ENCODE measurements around the gene KIF13A.

Gene KIF13A

DNA sequence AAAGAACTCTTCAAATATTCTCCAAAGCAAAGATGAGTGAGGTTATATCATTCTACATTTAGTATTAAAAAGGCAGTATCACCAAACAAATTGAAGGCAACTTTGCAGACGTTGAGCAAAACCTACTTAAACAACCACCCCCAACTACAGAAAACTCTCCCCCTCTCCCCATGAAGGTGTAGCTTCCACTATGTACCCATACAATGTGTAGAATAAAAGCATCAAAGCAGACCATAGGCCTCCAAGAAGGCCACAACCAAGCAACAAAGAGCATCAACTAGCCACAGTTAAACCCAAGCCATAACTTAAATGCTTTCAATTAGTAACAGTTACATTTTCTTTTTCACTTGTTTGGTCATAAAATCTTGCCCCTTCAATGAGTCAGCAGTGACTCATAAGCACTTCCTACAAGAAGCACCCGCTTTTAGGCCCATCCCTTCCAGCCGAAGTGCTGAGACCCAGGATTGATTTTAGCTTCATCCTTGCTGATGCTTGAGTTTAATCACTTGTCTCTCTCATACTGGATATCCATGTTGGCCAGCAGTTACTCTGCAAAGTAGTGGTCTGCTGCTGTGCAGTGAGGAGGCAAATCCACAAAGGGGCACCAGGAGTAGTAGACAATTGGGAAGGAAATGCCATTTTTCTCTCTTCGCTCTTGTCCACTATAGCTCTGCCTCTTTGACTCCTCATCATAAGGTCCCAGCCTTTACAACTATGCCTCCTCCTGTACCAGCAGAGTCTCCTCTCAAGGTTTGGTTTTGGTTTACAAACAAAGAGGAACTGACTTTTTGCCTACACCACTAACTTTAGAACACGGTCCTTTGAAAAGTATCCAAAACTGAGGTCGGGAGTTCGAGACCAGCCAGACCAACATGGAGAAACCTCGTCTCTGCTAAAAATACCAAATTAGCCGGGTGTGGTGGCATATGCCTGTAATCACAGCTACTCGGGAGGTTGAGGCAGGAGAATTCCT lies 272.3 kb downstream of the KIF13A start:
- Histone ChIP-seq H3K4me1 (no peaks in the 10 kb centered on the region), H3K27me3 (no peaks in the 10 kb centered on the region), H3K36me3 (no peaks in the 10 kb centered on the region), H3K4me3 (ENCODE audit: low read depth, low read length) (no peak overlapping the region), H3K9me3 (no peaks in the 10 kb centered on the region)
- TF ChIP-seq, protein P1, sequence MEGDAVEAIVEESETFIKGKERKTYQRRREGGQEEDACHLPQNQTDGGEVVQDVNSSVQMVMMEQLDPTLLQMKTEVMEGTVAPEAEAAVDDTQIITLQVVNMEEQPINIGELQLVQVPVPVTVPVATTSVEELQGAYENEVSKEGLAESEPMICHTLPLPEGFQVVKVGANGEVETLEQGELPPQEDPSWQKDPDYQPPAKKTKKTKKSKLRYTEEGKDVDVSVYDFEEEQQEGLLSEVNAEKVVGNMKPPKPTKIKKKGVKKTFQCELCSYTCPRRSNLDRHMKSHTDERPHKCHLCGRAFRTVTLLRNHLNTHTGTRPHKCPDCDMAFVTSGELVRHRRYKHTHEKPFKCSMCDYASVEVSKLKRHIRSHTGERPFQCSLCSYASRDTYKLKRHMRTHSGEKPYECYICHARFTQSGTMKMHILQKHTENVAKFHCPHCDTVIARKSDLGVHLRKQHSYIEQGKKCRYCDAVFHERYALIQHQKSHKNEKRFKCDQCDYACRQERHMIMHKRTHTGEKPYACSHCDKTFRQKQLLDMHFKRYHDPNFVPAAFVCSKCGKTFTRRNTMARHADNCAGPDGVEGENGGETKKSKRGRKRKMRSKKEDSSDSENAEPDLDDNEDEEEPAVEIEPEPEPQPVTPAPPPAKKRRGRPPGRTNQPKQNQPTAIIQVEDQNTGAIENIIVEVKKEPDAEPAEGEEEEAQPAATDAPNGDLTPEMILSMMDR (IDR thresholded peaks at IDR 0.05; ENCODE audit: low read depth, low read length) = no peak
- no peak for DNase-seq

DNA sequence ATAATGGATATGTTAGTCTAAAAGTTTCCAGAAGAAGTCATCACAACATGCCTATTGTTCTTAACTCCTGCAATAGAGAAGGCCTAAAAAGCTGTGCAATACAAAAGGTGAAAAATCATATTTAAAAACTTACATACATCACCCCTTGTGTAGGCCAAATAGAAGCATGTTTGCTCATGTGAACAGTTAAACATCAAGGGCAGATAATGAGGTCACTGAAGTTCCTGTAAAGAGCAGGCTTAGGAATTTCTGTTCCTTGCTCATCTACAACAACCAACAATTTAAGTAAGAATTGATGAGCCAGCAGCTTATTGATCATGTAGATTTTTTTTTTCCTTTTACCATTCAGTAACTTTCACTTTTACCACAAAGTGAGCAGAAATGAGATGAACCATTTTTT lies 273.3 kb downstream of the KIF13A start:
- Histone ChIP-seq H3K27me3 (no peaks in the 10 kb centered on the region), H3K4me3 (ENCODE audit: low read depth, low read length) (no peak overlapping the region), H3K9me3 (no peaks in the 10 kb centered on the region), H3K36me3 (no peaks in the 10 kb centered on the region), H3K4me1 (no peaks in the 10 kb centered on the region)
- DNase-seq = no peak
- TF ChIP-seq, protein P1 (IDR thresholded peaks at IDR 0.05; ENCODE audit: low read depth, low read length) = no peak

DNA sequence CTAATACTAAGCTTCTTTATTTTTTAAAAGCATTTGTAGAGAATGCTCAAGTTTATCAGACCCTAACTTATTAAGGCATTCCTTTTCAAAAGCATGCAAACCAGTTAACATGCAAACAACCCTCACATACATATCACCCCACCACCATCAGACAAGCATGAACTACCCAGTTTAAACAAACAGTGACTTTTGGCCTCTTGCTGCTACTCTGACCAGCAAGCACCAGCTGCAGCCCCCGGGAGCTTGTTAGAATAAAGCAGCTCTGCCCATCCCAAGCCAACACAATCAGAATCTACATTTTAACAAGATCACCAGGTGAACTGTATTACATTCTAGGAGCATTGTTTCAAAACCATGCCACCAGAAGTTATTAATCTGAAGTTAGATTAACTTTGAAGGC lies 274.9 kb downstream of the KIF13A start:
- Histone ChIP-seq H3K36me3 (no peaks in the 10 kb centered on the region), H3K4me1 (no peaks in the 10 kb centered on the region), H3K9me3 (no peaks in the 10 kb centered on the region), H3K27me3 (no peaks in the 10 kb centered on the region), H3K4me3 (ENCODE audit: low read depth, low read length) (no peak overlapping the region)
- TF ChIP-seq, protein P1 (IDR thresholded peaks at IDR 0.05; ENCODE audit: low read depth, low read length) = no peak
- DNase-seq = no peak

DNA sequence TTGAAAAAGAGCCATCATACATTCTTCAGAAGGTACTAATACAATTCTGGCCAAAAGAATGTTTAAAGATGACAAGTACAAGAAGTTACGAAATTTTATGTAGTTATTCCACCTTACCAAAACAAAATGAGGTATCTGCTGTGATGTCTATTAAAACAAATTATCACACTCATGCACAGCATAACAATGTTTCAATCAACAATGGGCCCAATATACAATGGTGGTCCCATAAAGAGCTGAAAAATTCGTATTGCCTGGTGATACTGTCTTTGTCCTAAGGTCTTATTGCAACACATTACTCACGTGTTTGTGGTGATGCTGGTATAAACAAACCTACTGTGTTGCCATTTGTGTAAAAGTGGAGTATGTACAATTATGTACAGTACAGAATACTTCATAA lies 277.1 kb downstream of the KIF13A start:
- Histone ChIP-seq H3K4me3 (ENCODE audit: low read depth, low read length) (no peak overlapping the region), H3K27me3 (no peaks in the 10 kb centered on the region), H3K9me3 (no peaks in the 10 kb centered on the region), H3K36me3 (no peaks in the 10 kb centered on the region), H3K4me1 (no peaks in the 10 kb centered on the region)
- TF ChIP-seq, protein P1 (IDR thresholded peaks at IDR 0.05; ENCODE audit: low read depth, low read length) = no peak
- no peak for DNase-seq

DNA sequence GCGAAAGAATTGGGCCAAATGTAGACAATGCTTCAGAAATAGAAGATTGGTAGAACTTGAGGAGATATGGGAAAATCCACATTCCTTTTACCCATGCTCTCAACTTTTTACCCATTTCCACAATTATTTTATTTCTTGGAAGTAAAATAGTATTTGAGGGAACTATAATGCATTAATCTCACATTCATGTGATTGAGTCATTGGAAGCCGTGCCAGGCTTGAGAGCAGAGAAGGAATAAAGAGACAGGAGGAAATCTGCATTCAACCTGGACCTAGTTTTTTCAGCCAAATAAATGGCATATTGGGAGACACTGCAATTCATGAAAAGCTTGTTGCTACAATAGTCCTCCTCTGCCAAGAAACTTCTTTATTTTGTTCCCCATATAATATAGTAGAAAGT lies 278.0 kb downstream of the KIF13A start:
- no peak for DNase-seq
- H3K9me3 ChIP-seq = no peaks in the 10 kb centered on the region

More for the DNA sequence above, 278.0 kb downstream of the KIF13A start:
- H3K27me3 ChIP-seq = no peaks in the 10 kb centered on the region
- no peaks in the 10 kb centered on the region for H3K36me3 ChIP-seq
- H3K4me1 ChIP-seq = no peaks in the 10 kb centered on the region
- H3K4me3 ChIP-seq (ENCODE audit: low read depth, low read length) = no peak overlapping the region
- TF ChIP-seq, protein P1 (IDR thresholded peaks at IDR 0.05; ENCODE audit: low read depth, low read length) = no peak
